ENCODE results near the gene TCF3. TPM values are rescaled to one million over a fixed set of nuclear protein-coding genes. Genes with fewer than 3 reads are reported as not detected.
A peak's percentile ranks its signal among the peaks of the same experiment; 100 is the strongest.

TCF3 gene
- total RNA-seq, 3 donors from 2014 or later: 54.4 to 57.7 (median 57.4) TPM

- no peaks in the 10 kb centered on the region for H3K9me3 ChIP-seq
- no peak for TF ChIP-seq CTCF (IDR thresholded peaks at IDR 0.05)
- no peak overlapping the region for H3K4me3 ChIP-seq
- no peaks in the 10 kb centered on the region for H3K36me3 ChIP-seq (ENCODE audit: low read depth)
- H3K4me1 ChIP-seq (ENCODE audit: low read depth): peaks cover 7% of the 10 kb centered on the region
- no peak for ATAC-seq
- DNase-seq: no peak
- intact Hi-C loops (cut with DNase I, micrococcal nuclease): no loop called here
These were observed 41.1 kb downstream of the TCF3 start for GRCh38 chr19:1611353-1611752.

- ATAC-seq (no peak), DNase-seq (no peak)
- no peak for TF ChIP-seq CTCF (IDR thresholded peaks at IDR 0.05)
- intact Hi-C loops (cut with DNase I, micrococcal nuclease): no loop called here
- Histone ChIP-seq H3K9me3 (no peaks in the 10 kb centered on the region), H3K4me1 (ENCODE audit: low read depth) (peaks cover 10% of the 10 kb centered on the region), H3K4me3 (no peak overlapping the region), H3K36me3 (ENCODE audit: low read depth) (no peaks in the 10 kb centered on the region)
These were observed 41.8 kb downstream of the TCF3 start for GRCh38 chr19:1610579-1610978.

- TF ChIP-seq CTCF (IDR thresholded peaks at IDR 0.05): no peak
- intact Hi-C loops (cut with DNase I, micrococcal nuclease): no loop called here
- Histone ChIP-seq H3K36me3 (ENCODE audit: low read depth) (no peaks in the 10 kb centered on the region), H3K4me1 (ENCODE audit: low read depth) (peaks cover 10% of the 10 kb centered on the region), H3K9me3 (no peaks in the 10 kb centered on the region), H3K4me3 (no peak overlapping the region)
- no peak for DNase-seq
- no peak for ATAC-seq
These were observed 42.5 kb downstream of the TCF3 start for GRCh38 chr19:1609680-1610474.

GRCh38 chr19:1609103-1609396 is 43.4 kb downstream of the TCF3 start:
- H3K4me1 ChIP-seq (ENCODE audit: low read depth): peaks cover 16% of the 10 kb centered on the region
- peak in 1 of 3 donors; percentile 43 for DNase-seq
- ATAC-seq: no peak
- intact Hi-C loops (cut with DNase I, micrococcal nuclease): no loop called here
- H3K9me3 ChIP-seq: no peaks in the 10 kb centered on the region
- no peak for TF ChIP-seq CTCF (IDR thresholded peaks at IDR 0.05)
- no peak overlapping the region for H3K4me3 ChIP-seq
- no peaks in the 10 kb centered on the region for H3K36me3 ChIP-seq (ENCODE audit: low read depth)

- TF ChIP-seq CTCF (IDR thresholded peaks at IDR 0.05): no peak
- DNase-seq (no peak), ATAC-seq (no peak)
- Histone ChIP-seq H3K36me3 (ENCODE audit: low read depth) (no peaks in the 10 kb centered on the region), H3K9me3 (no peaks in the 10 kb centered on the region), H3K4me1 (ENCODE audit: low read depth) (peaks cover 21% of the 10 kb centered on the region), H3K4me3 (no peak overlapping the region)
- intact Hi-C loops (cut with DNase I, micrococcal nuclease): no loop called here
These were observed 43.9 kb downstream of the TCF3 start for GRCh38 chr19:1608359-1609102.
